Stimulated activated naive B cell treated with anti-CD40 and anti-IgM and Interleukin-4, amounts not matched to agents 10 μg/mL and 1 μg/mL and 100 μg/mL, for 72 hours (primary cell): Measurements from ENCODE around the gene DYNC2I2.
"Not testable (repeated sequence)": the region's sequence is repeated elsewhere in the genome, so short reads cannot be mapped to it uniquely, and the experiment has no call there.

Experiments used
- ATAC-seq, 2 donors: fragments of 150-1000 bp; cut with Tn5 transposase; replicated peaks; 2 replicates each; pipeline ENCODE4 v1.10.0; 2021; ENCODE audit warnings: moderate library complexity in 1 of 2
- DNase-seq: peaks from one replicate; pipeline ENCODE4 v3.0.0; 2021
- H3K27ac Mint-ChIP-seq: one replicate; pipeline ENCODE4 v1.8.0; 2022; ENCODE audit warnings: mild to moderate bottlenecking, mixed read lengths
- H3K27me3 Mint-ChIP-seq, 2 donors: one replicate each; pipeline ENCODE4 v1.8.0; 2022; ENCODE audit warnings: mixed read lengths in 2 of 2
- H3K36me3 Mint-ChIP-seq, 2 donors: one replicate each; pipeline ENCODE4 v1.8.0; 2022; ENCODE audit warnings: mixed read lengths in 2 of 2, mild to moderate bottlenecking in 1 of 2
- H3K4me1 Mint-ChIP-seq, 2 donors: one replicate each; pipeline ENCODE4 v1.8.0; 2022; ENCODE audit warnings: mixed read lengths in 2 of 2, mild to moderate bottlenecking in 1 of 2
- H3K4me3 Mint-ChIP-seq, 2 donors: one replicate each; pipeline ENCODE4 v1.8.0; 2022; ENCODE audit warnings: mild to moderate bottlenecking in 2 of 2, mixed read lengths in 2 of 2, moderate library complexity in 1 of 2
- H3K9me3 Mint-ChIP-seq, 2 donors: one replicate each; pipeline ENCODE4 v1.8.0; 2022; ENCODE audit warnings: mixed read lengths in 2 of 2, mild to moderate bottlenecking in 1 of 2

Gene DYNC2I2

GRCh38 chr9:128666481-128666941 lies 9.9 kb upstream of the DYNC2I2 start:
- H3K36me3 Mint-ChIP-seq, H3K4me3 Mint-ChIP-seq, H3K4me1 Mint-ChIP-seq, H3K27me3 Mint-ChIP-seq, ATAC-seq, H3K27ac Mint-ChIP-seq, DNase-seq, H3K9me3 Mint-ChIP-seq: not testable (repeated sequence)

- ATAC-seq = no peak
- H3K4me1 Mint-ChIP-seq = peaks cover 8 to 16% of the 10 kb centered on the region in 2 donors
- H3K4me3 Mint-ChIP-seq = no peak overlapping the region
- no peaks in the 10 kb centered on the region for H3K9me3 Mint-ChIP-seq
- no peaks in the 10 kb centered on the region for H3K27me3 Mint-ChIP-seq
- no peak for DNase-seq
- no peak overlapping the region for H3K27ac Mint-ChIP-seq
- H3K36me3 Mint-ChIP-seq = peaks cover 0 to 8% of the 10 kb centered on the region in 2 donors
Observed at GRCh38 chr9:128657796-128658195, 1.1 kb upstream of the DYNC2I2 start.

- peak overlapping the region; percentile 100 for H3K27ac Mint-ChIP-seq
- no peak for DNase-seq
- peaks cover 0 to 8% of the 10 kb centered on the region in 2 donors for H3K36me3 Mint-ChIP-seq
- no peak for ATAC-seq
- no peaks in the 10 kb centered on the region for H3K27me3 Mint-ChIP-seq
- peaks cover 8 to 15% of the 10 kb centered on the region in 2 donors for H3K4me1 Mint-ChIP-seq
- peak overlapping the region; percentile 90 to 93 for H3K4me3 Mint-ChIP-seq
- no peaks in the 10 kb centered on the region for H3K9me3 Mint-ChIP-seq
Observed at GRCh38 chr9:128657344-128657704, 677 bp upstream of the DYNC2I2 start.

GRCh38 chr9:128654481-128654880 lies 2.2 kb downstream of the DYNC2I2 start:
- DNase-seq (no peak), ATAC-seq (no peak)
- Mint-ChIP-seq H3K36me3 (peaks cover 5 to 8% of the 10 kb centered on the region in 2 donors), H3K27ac (peak overlapping the region; percentile 43), H3K27me3 (no peaks in the 10 kb centered on the region), H3K4me1 (peaks cover 8 to 15% of the 10 kb centered on the region in 2 donors), H3K9me3 (no peaks in the 10 kb centered on the region), H3K4me3 (no peak overlapping the region)

GRCh38 chr9:128653908-128654307 lies 2.7 kb downstream of the DYNC2I2 start:
- Mint-ChIP-seq H3K36me3 (peaks cover 5 to 8% of the 10 kb centered on the region in 2 donors), H3K27ac (no peak overlapping the region), H3K9me3 (no peaks in the 10 kb centered on the region), H3K4me1 (peaks cover 8 to 15% of the 10 kb centered on the region in 2 donors), H3K4me3 (no peak overlapping the region), H3K27me3 (no peaks in the 10 kb centered on the region)
- ATAC-seq (no peak), DNase-seq (no peak)

- H3K27me3 Mint-ChIP-seq = no peaks in the 10 kb centered on the region
- H3K36me3 Mint-ChIP-seq = peaks cover 6 to 8% of the 10 kb centered on the region in 2 donors
- H3K4me1 Mint-ChIP-seq = peaks cover 8 to 20% of the 10 kb centered on the region in 2 donors
- no peak for ATAC-seq
- H3K4me3 Mint-ChIP-seq = no peak overlapping the region
- no peaks in the 10 kb centered on the region for H3K9me3 Mint-ChIP-seq
- DNase-seq = no peak
- H3K27ac Mint-ChIP-seq = no peak overlapping the region
Observed at GRCh38 chr9:128651798-128652197, 4.8 kb downstream of the DYNC2I2 start.

- H3K4me3 Mint-ChIP-seq, H3K27me3 Mint-ChIP-seq, H3K9me3 Mint-ChIP-seq, H3K36me3 Mint-ChIP-seq, H3K27ac Mint-ChIP-seq: not testable (repeated sequence)
- peaks cover 11 to 21% of the 10 kb centered on the region in 2 donors for H3K4me1 Mint-ChIP-seq
- peak; percentile 56 to 57 for ATAC-seq
- DNase-seq = peak; percentile 27
Observed at GRCh38 chr9:128648206-128648605, 8.4 kb downstream of the DYNC2I2 start.

- Mint-ChIP-seq H3K9me3 (no peaks in the 10 kb centered on the region), H3K27me3 (no peaks in the 10 kb centered on the region), H3K4me1 (peaks cover 15 to 28% of the 10 kb centered on the region in 2 donors), H3K4me3 (peak overlapping the region; percentile 51 to 64), H3K27ac (peak overlapping the region; percentile 88), H3K36me3 (peaks cover 7 to 16% of the 10 kb centered on the region in 2 donors)
- DNase-seq = peak; percentile 76
- peak; percentile 84 to 88 for ATAC-seq
Observed at GRCh38 chr9:128643519-128644300, 12.9 kb downstream of the DYNC2I2 start.

- Mint-ChIP-seq H3K36me3 (peaks cover 10 to 20% of the 10 kb centered on the region in 2 donors), H3K27me3 (no peaks in the 10 kb centered on the region), H3K9me3 (no peaks in the 10 kb centered on the region), H3K27ac (peak overlapping the region; percentile 88), H3K4me3 (peak overlapping the region in 1 of 2 donors; percentile 7), H3K4me1 (peaks cover 15 to 28% of the 10 kb centered on the region in 2 donors)
- ATAC-seq = no peak
- no peak for DNase-seq
Observed at GRCh38 chr9:128642675-128643245, 13.9 kb downstream of the DYNC2I2 start.

GRCh38 chr9:128640603-128641002 lies 16.0 kb downstream of the DYNC2I2 start:
- H3K4me1 Mint-ChIP-seq = peaks cover 13 to 23% of the 10 kb centered on the region in 2 donors
- no peak for DNase-seq
- no peak for ATAC-seq
- H3K27me3 Mint-ChIP-seq = no peaks in the 10 kb centered on the region
- H3K9me3 Mint-ChIP-seq = no peaks in the 10 kb centered on the region
- H3K36me3 Mint-ChIP-seq = peaks cover 12 to 23% of the 10 kb centered on the region in 2 donors
- no peak overlapping the region for H3K27ac Mint-ChIP-seq
- H3K4me3 Mint-ChIP-seq = no peak overlapping the region

GRCh38 chr9:128638580-128638979 lies 18.1 kb downstream of the DYNC2I2 start:
- peaks cover 18 to 32% of the 10 kb centered on the region in 2 donors for H3K36me3 Mint-ChIP-seq
- no peaks in the 10 kb centered on the region for H3K9me3 Mint-ChIP-seq
- DNase-seq (no peak), ATAC-seq (no peak)
- H3K4me3 Mint-ChIP-seq = no peak overlapping the region
- H3K27ac Mint-ChIP-seq = no peak overlapping the region
- no peaks in the 10 kb centered on the region for H3K27me3 Mint-ChIP-seq
- H3K4me1 Mint-ChIP-seq = peaks cover 6 to 11% of the 10 kb centered on the region in 2 donors

GRCh38 chr9:128637656-128638055 lies 19.0 kb downstream of the DYNC2I2 start:
- no peak for ATAC-seq
- Mint-ChIP-seq H3K36me3 (peaks cover 25 to 39% of the 10 kb centered on the region in 2 donors), H3K4me3 (no peak overlapping the region), H3K27ac (no peak overlapping the region), H3K9me3 (no peaks in the 10 kb centered on the region), H3K4me1 (peaks cover under 1 to 2% of the 10 kb centered on the region in 2 donors), H3K27me3 (no peaks in the 10 kb centered on the region)
- DNase-seq = no peak

GRCh38 chr9:128636556-128637530 lies 19.8 kb downstream of the DYNC2I2 start:
- Mint-ChIP-seq H3K9me3 (no peaks in the 10 kb centered on the region), H3K27me3 (no peaks in the 10 kb centered on the region), H3K4me3 (no peak overlapping the region), H3K27ac (peak overlapping the region; percentile 51), H3K4me1 (no peaks in the 10 kb centered on the region), H3K36me3 (peaks cover 33 to 46% of the 10 kb centered on the region in 2 donors)
- no peak for DNase-seq
- no peak for ATAC-seq

GRCh38 chr9:128636024-128636390 lies 20.6 kb downstream of the DYNC2I2 start:
- Mint-ChIP-seq H3K36me3 (peaks cover 35 to 46% of the 10 kb centered on the region in 2 donors), H3K4me3 (no peak overlapping the region), H3K4me1 (no peaks in the 10 kb centered on the region), H3K9me3 (no peaks in the 10 kb centered on the region), H3K27ac (peak overlapping the region; percentile 37), H3K27me3 (no peaks in the 10 kb centered on the region)
- no peak for ATAC-seq
- DNase-seq = no peak
